Mesenchymal stem cell (in vitro differentiated cells and primary cell): ENCODE data around the gene CYP4F12.

Experiments used
- DNase-seq: peaks from one replicate; pipeline ENCODE4 v3.0.0-alpha.2; 2013
- H2AFZ ChIP-seq: one replicate; pipeline ENCODE4 v1.6.1; 2013; ENCODE audit warnings: low read depth, mild to moderate bottlenecking, control low read depth, inconsistent platforms, low read length, moderate library complexity
- H2AK5ac ChIP-seq: 2 replicates; pipeline ENCODE4 v1.6.1; 2013; ENCODE audit warnings: low read length, moderate library complexity, mild to moderate bottlenecking, inconsistent platforms; ENCODE audit not compliant: severe bottlenecking
- H2BK120ac ChIP-seq: one replicate; pipeline ENCODE4 v1.6.1; 2013; ENCODE audit warnings: low read depth, mild to moderate bottlenecking, inconsistent platforms, low read length, moderate library complexity
- H2BK12ac ChIP-seq, 2 experiments: one replicate each; pipeline ENCODE4 v1.6.1; 2013; ENCODE audit warnings: inconsistent platforms in 2 of 2, low read length in 2 of 2, mild to moderate bottlenecking in 2 of 2, moderate library complexity in 2 of 2, control low read depth in 1 of 2
- H2BK15ac ChIP-seq: one replicate; pipeline ENCODE4 v1.6.1; 2013; ENCODE audit warnings: mild to moderate bottlenecking, low read depth, inconsistent platforms; ENCODE audit not compliant: poor library complexity, severe bottlenecking
- H2BK5ac ChIP-seq: 2 replicates; pipeline ENCODE4 v1.6.1; 2013; ENCODE audit warnings: low read depth, mild to moderate bottlenecking, low read length, control low read depth, inconsistent platforms; ENCODE audit not compliant: poor library complexity, severe bottlenecking
- H3K14ac ChIP-seq, 2 experiments: one replicate each; pipeline ENCODE4 v1.6.1; 2013; ENCODE audit warnings: inconsistent platforms in 2 of 2, low read length in 2 of 2, control low read depth in 1 of 2, mild to moderate bottlenecking in 1 of 2, moderate library complexity in 1 of 2
- H3K18ac ChIP-seq, 2 experiments: one replicate each; pipeline ENCODE4 v1.6.1; 2013; ENCODE audit warnings: inconsistent platforms in 2 of 2, low read length in 2 of 2, control low read depth in 1 of 2, low read depth in 1 of 2, mild to moderate bottlenecking in 1 of 2
- H3K23ac ChIP-seq, 2 experiments: one replicate each; pipeline ENCODE4 v1.6.1; 2013; ENCODE audit warnings: inconsistent platforms in 2 of 2, low read length in 2 of 2, mild to moderate bottlenecking in 2 of 2, moderate library complexity in 2 of 2, control low read depth in 1 of 2
- H3K27ac ChIP-seq: 2 replicates; pipeline ENCODE4 v1.5.1; 2013; ENCODE audit warnings: mild to moderate bottlenecking, moderate library complexity, low read length, control low read depth, inconsistent platforms; ENCODE audit not compliant: poor library complexity, severe bottlenecking
- H3K27me3 ChIP-seq, 2 experiments: 2 replicates each; pipeline versions ENCODE4 v1.6.1 to v1.7.0; 2013; ENCODE audit warnings: low read length in 2 of 2, mild to moderate bottlenecking in 2 of 2, moderate library complexity in 2 of 2, control low read depth in 1 of 2, inconsistent platforms in 1 of 2; ENCODE audit not compliant: control insufficient read depth in 1 of 2, insufficient read depth in 1 of 2
- H3K36me3 ChIP-seq, 2 experiments: 2 replicates each; pipeline versions ENCODE4 v1.6.1 to v1.7.0; 2013; ENCODE audit warnings: low read length in 2 of 2, control low read depth in 1 of 2, inconsistent platforms in 1 of 2, low read depth in 1 of 2, mild to moderate bottlenecking in 1 of 2; ENCODE audit not compliant: insufficient read depth in 2 of 2, control insufficient read depth in 1 of 2
- H3K4ac ChIP-seq, 2 experiments: one replicate each; pipeline ENCODE4 v1.6.1; 2013; ENCODE audit warnings: inconsistent platforms in 2 of 2, low read length in 2 of 2, mild to moderate bottlenecking in 2 of 2, moderate library complexity in 2 of 2, control low read depth in 1 of 2, low read depth in 1 of 2
- H3K4me1 ChIP-seq: 2 replicates; pipeline ENCODE4 v1.6.1; 2013; ENCODE audit warnings: low read depth, low read length, control low read depth; ENCODE audit not compliant: control insufficient read depth, insufficient read depth
- H3K4me2 ChIP-seq: 2 replicates; pipeline ENCODE4 v1.6.1; 2013; ENCODE audit warnings: low read length, mild to moderate bottlenecking, inconsistent platforms; ENCODE audit not compliant: poor library complexity, severe bottlenecking
- H3K4me3 ChIP-seq, 2 experiments: 2 replicates each; pipeline versions ENCODE4 v1.5.1 to v1.7.0; 2013; ENCODE audit warnings: low read length in 2 of 2, mild to moderate bottlenecking in 2 of 2, control low read depth in 1 of 2, low read depth in 1 of 2; ENCODE audit not compliant: insufficient read depth in 1 of 2
- H3K79me1 ChIP-seq: replicated peaks from 2 replicates; pipeline ENCODE4 v1.6.1; 2013; ENCODE audit warnings: mild to moderate bottlenecking, control low read depth, low read length, inconsistent platforms; ENCODE audit not compliant: poor library complexity, severe bottlenecking
- H3K9ac ChIP-seq: 2 replicates; pipeline ENCODE4 v1.7.0; 2013; ENCODE audit warnings: mild to moderate bottlenecking, low read length, moderate library complexity
- H3K9me3 ChIP-seq: 2 replicates; pipeline ENCODE4 v1.7.0; 2013; ENCODE audit warnings: mild to moderate bottlenecking, low read length; ENCODE audit not compliant: control insufficient read depth
- H4K8ac ChIP-seq: one replicate; pipeline ENCODE4 v1.6.1; 2013; ENCODE audit warnings: inconsistent platforms, mild to moderate bottlenecking, low read length, moderate library complexity
- H4K91ac ChIP-seq: one replicate; pipeline ENCODE4 v1.6.1; 2013; ENCODE audit warnings: mild to moderate bottlenecking, low read length, inconsistent platforms
- WGBS: methylation state at CpG from one replicate; pipeline ENCODE4 v1.1.7; 2013; ENCODE audit warnings: mixed read lengths; 5-methylcytosine and 5-hydroxymethylcytosine counted together

Gene CYP4F12

GRCh38 chr19:15640904-15641597 is 31.8 kb upstream of the CYP4F12 start:
- H3K4me1 ChIP-seq: no peaks in the 10 kb centered on the region

DNA sequence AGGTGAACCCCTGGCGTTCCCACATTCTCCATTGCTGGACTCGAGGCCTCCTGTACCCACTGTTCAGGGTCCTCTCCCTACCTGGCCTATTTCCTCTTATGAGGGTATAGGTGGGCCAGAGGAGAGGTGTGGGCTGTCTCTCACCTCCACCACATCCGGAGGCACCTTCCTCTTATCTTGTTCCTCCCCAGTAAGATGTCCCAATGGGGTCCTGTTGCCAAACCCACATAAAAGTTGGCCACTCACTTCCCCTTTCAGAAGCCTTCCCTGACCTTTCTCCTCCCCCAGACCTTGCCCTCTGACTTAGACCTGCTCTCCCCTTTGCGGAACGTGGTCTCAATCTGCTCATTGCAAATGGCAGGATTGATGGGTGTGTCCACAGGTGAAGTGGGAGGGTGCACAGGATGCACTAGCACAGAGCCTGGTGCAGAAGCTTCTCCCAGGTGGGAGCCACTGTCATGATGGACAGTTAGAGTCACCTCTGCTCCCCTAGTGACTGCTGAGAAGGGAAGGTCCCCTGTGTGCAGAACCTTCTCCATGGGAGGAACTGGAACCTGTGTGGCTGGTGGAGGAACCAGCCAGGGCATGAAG is 30.9 kb upstream of the CYP4F12 start:
- Histone ChIP-seq H3K4me2 (no peak overlapping the region), H3K4me1 (no peaks in the 10 kb centered on the region), H3K27ac (no peak overlapping the region), H2BK15ac (no peak overlapping the region), H3K36me3 (no peaks in the 10 kb centered on the region), H3K18ac (no peak overlapping the region), H2BK120ac (no peak overlapping the region), H4K91ac (no peak overlapping the region), H3K9me3 (no peaks in the 10 kb centered on the region), H3K14ac (no peak overlapping the region), H3K79me1 (no peaks in the 10 kb centered on the region), H2BK5ac (no peak overlapping the region), H3K23ac (no peak overlapping the region), H2BK12ac (no peak overlapping the region), H2AK5ac (no peak overlapping the region), H2AFZ (no peak overlapping the region), H4K8ac (no peak overlapping the region), H3K4me3 (no peak overlapping the region), H3K4ac (no peak overlapping the region), H3K27me3 (no peaks in the 10 kb centered on the region), H3K9ac (no peak overlapping the region)
- WGBS: 78% methylated on average over 4 of the region's 5 CpGs
- no peak for DNase-seq

More at GRCh38 chr19:15640904-15641597, 31.8 kb upstream of the CYP4F12 start:
- Histone ChIP-seq H4K91ac (no peak overlapping the region), H2BK120ac (no peak overlapping the region), H3K9ac (no peak overlapping the region), H3K27me3 (peaks cover 0 to 5% of the 10 kb centered on the region in 2 experiments), H3K18ac (no peak overlapping the region), H3K23ac (no peak overlapping the region), H3K4me2 (no peak overlapping the region), H2AK5ac (no peak overlapping the region), H2BK12ac (no peak overlapping the region), H3K36me3 (no peaks in the 10 kb centered on the region), H3K14ac (no peak overlapping the region), H3K27ac (no peak overlapping the region), H2BK15ac (no peak overlapping the region), H2AFZ (no peak overlapping the region), H3K4ac (no peak overlapping the region), H3K9me3 (no peaks in the 10 kb centered on the region), H3K79me1 (no peaks in the 10 kb centered on the region), H4K8ac (no peak overlapping the region), H2BK5ac (no peak overlapping the region), H3K4me3 (no peak overlapping the region)
- WGBS: 53% methylated on average over 11 of the region's 12 CpGs
- no peak for DNase-seq

DNA sequence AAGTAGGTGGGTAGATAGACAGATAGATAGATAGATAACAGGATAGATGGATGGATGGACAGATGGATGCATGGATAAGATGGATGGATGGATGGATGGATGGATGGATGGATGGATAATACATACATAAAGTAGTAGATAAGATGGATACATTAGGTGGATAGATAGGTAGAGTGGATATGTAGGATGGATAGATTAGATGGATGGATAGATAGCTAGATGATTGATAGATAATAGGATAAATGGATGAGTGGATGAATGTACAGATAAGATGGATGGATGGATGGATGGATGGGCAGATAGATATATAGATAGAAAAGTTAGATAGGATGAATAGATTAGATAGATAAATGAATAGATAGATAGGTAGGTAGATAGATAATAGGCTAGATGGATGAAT is 30.1 kb upstream of the CYP4F12 start:
- Histone ChIP-seq H2BK15ac (no peak overlapping the region), H3K27me3 (no peaks in the 10 kb centered on the region), H3K4me3 (no peak overlapping the region), H4K8ac (no peak overlapping the region), H3K27ac (no peak overlapping the region), H3K4me1 (no peaks in the 10 kb centered on the region), H3K18ac (no peak overlapping the region), H3K23ac (no peak overlapping the region), H2AK5ac (no peak overlapping the region), H2AFZ (no peak overlapping the region), H2BK5ac (no peak overlapping the region), H3K79me1 (no peaks in the 10 kb centered on the region), H3K9me3 (no peaks in the 10 kb centered on the region), H3K4me2 (no peak overlapping the region), H3K14ac (no peak overlapping the region), H2BK120ac (no peak overlapping the region), H2BK12ac (no peak overlapping the region), H3K4ac (no peak overlapping the region), H3K36me3 (no peaks in the 10 kb centered on the region), H4K91ac (no peak overlapping the region), H3K9ac (no peak overlapping the region)
- no peak for DNase-seq

DNA sequence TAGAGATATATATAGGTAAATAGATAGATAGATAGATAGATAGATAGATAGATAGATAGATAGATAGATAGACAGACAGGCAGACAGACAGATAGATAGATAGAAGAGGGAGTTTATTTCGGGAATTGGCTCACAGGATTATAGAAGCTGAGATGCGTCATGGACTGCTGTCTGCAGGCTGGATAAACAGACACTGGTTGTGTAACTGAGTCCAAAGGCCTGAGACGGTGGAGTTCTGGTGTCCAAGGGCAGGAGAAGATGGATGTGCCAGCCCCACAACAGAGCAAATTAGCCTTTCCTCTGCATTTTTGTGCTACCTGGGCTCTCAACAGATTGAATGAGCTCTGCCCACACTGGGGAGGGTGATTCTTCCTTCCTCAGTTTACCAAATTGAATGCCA is 29.5 kb upstream of the CYP4F12 start:
- no peak overlapping the region for H3K4ac ChIP-seq
- no peak for DNase-seq
- no peak overlapping the region for H4K8ac ChIP-seq
- no peak overlapping the region for H4K91ac ChIP-seq
- no peak overlapping the region for H3K9ac ChIP-seq
- H2AK5ac ChIP-seq: no peak overlapping the region
- no peak overlapping the region for H3K23ac ChIP-seq
- H3K4me3 ChIP-seq: no peak overlapping the region
- H2AFZ ChIP-seq: no peak overlapping the region
- no peak overlapping the region for H3K4me2 ChIP-seq
- no peak overlapping the region for H3K27ac ChIP-seq
- H3K4me1 ChIP-seq: no peaks in the 10 kb centered on the region
- H3K14ac ChIP-seq: no peak overlapping the region
- H3K27me3 ChIP-seq: no peaks in the 10 kb centered on the region
- H2BK15ac ChIP-seq: no peak overlapping the region
- H3K36me3 ChIP-seq: no peaks in the 10 kb centered on the region
- 63% methylated on average over 3 of the region's 3 CpGs for WGBS
- no peak overlapping the region for H2BK5ac ChIP-seq
- no peak overlapping the region for H2BK12ac ChIP-seq
- no peaks in the 10 kb centered on the region for H3K9me3 ChIP-seq
- no peak overlapping the region for H2BK120ac ChIP-seq
- no peak overlapping the region for H3K18ac ChIP-seq
- no peaks in the 10 kb centered on the region for H3K79me1 ChIP-seq
